HepG2 (cell line): ENCODE measurements around the gene BHLHE23. TPM values are rescaled to one million over a fixed set of nuclear protein-coding genes. Genes with fewer than 3 reads are reported as not detected.

ENCODE experiments used
- GLI4 ChIP-seq: sonication (generic); formaldehyde crosslinking; IDR thresholded peaks from 2 replicates; pipeline ENCODE4 v1.5.1; 2020; ENCODE audit warnings: missing genetic modification reagents, mild to moderate bottlenecking, moderate library complexity, borderline replicate concordance
- JUNB ChIP-seq: sonication (generic); formaldehyde crosslinking; IDR thresholded peaks from 2 replicates; pipeline ENCODE4 v1.8.0; 2022; ENCODE audit warnings: missing genetic modification reagents, mild to moderate bottlenecking, borderline replicate concordance
- MBNL3 ChIP-seq: fragments of 250-450 bp; sonication (Bioruptor Pico); conservative IDR thresholded peaks from 2 replicates; pipeline ENCODE4 v1.8.0; 2022; ENCODE audit warnings: mild to moderate bottlenecking, inconsistent platforms
- NFKBIZ ChIP-seq: IDR thresholded peaks from 2 replicates; pipeline ENCODE4 v1.6.1; 2018; ENCODE audit warnings: missing genetic modification reagents, missing compliant biosample characterization
- NR2F6 ChIP-seq, 2 experiments: IDR thresholded peaks; 2 replicates each; pipeline ENCODE4 v1.6.1; 2016; ENCODE audit warnings: antibody characterized with exemption in 1 of 2, mild to moderate bottlenecking in 1 of 2
- TBX3 ChIP-seq: fragments of 450-650 bp; IDR thresholded peaks from 2 replicates; pipeline ENCODE4 v1.6.1; 2017; ENCODE audit warnings: antibody characterized with exemption, mild to moderate bottlenecking, inconsistent platforms, borderline replicate concordance
- ZFP62 ChIP-seq: sonication (generic); formaldehyde crosslinking; IDR thresholded peaks from 2 replicates; pipeline ENCODE4 v1.4.0; 2020; ENCODE audit warnings: missing genetic modification reagents
- ZNF292 ChIP-seq: sonication (generic); formaldehyde crosslinking; IDR thresholded peaks from 2 replicates; pipeline ENCODE4 v1.8.1; 2022; ENCODE audit warnings: mild to moderate bottlenecking, low read depth, missing genetic modification reagents, borderline replicate concordance
- ZNF44 ChIP-seq: sonication (generic); formaldehyde crosslinking; IDR thresholded peaks from 2 replicates; pipeline ENCODE4 v1.5.1; 2020; ENCODE audit warnings: mild to moderate bottlenecking, missing genetic modification reagents
- ZNF530 ChIP-seq: sonication (generic); formaldehyde crosslinking; IDR thresholded peaks from 2 replicates; pipeline ENCODE4 v1.5.0; 2020; ENCODE audit warnings: low read depth, mild to moderate bottlenecking, missing genetic modification reagents
- ZNF543 ChIP-seq: sonication (generic); formaldehyde crosslinking; IDR thresholded peaks from 2 replicates; pipeline ENCODE4 v1.4.0; 2020; ENCODE audit warnings: mild to moderate bottlenecking, missing genetic modification reagents
- ZNF720 ChIP-seq: sonication (generic); formaldehyde crosslinking; IDR thresholded peaks from 2 replicates; pipeline ENCODE4 v1.4.0; 2020; ENCODE audit warnings: missing genetic modification reagents
- ZNF790 ChIP-seq: sonication (generic); formaldehyde crosslinking; IDR thresholded peaks from 2 replicates; pipeline ENCODE4 v1.8.0; 2022; ENCODE audit warnings: missing genetic modification reagents, mild to moderate bottlenecking, borderline replicate concordance
- ZNF883 ChIP-seq: sonication (generic); formaldehyde crosslinking; IDR thresholded peaks from 2 replicates; pipeline ENCODE4 v1.5.1; 2020; ENCODE audit warnings: mild to moderate bottlenecking, missing genetic modification reagents; ENCODE audit errors: not compliant biosample characterization
- polyA plus RNA-seq, 8 experiments: library from polyadenylated mRNA; depleted of rRNA in 3 of 8; stranded (reverse) in 7 of 8; unstranded in 1 of 8; fragments of >200 nt; fragmentation: Illumina TruSeq in 4 of 8; extraction: Trizol in 4 of 8; gene quantifications; 2 replicates each; pipeline versions ENCODE4 v1.2.1 to v1.2.3, GENCODE V29; 2011 to 2016; ENCODE audit warnings: low read depth in 4 of 8, missing spikeins in 1 of 8, mixed read lengths in 1 of 8; ENCODE audit not compliant: insufficient read depth in 1 of 8
- total RNA-seq, 5 experiments: library from RNA; depleted of rRNA; stranded (reverse); fragments of >200 nt; fragmentation: Illumina TruSeq; extraction: Trizol; gene quantifications; 2 replicates each; pipeline ENCODE4 v1.2.3, GENCODE V29; 2016; ENCODE audit warnings: low read depth in 1 of 5
- TF ChIP-seq, protein P1 (sequence below): fragments of 450-650 bp; IDR thresholded peaks from 2 replicates; pipeline ENCODE4 v1.6.1; 2017; ENCODE audit warnings: mild to moderate bottlenecking
- TF ChIP-seq, protein P2 (sequence below): sonication (generic); formaldehyde crosslinking; IDR thresholded peaks from 2 replicates; pipeline ENCODE4 v1.5.0; 2020; ENCODE audit warnings: missing genetic modification reagents
- TF ChIP-seq, protein P3 (sequence below): fragments of 450-650 bp; IDR thresholded peaks from 2 replicates; pipeline ENCODE4 v1.6.1; 2017
- TF ChIP-seq, protein P4 (sequence below): sonication (generic); formaldehyde crosslinking; IDR thresholded peaks from 2 replicates; pipeline ENCODE4 v1.4.0; 2020; ENCODE audit warnings: missing genetic modification reagents
- TF ChIP-seq, protein P5 (sequence below): sonication (generic); formaldehyde crosslinking; IDR thresholded peaks from 2 replicates; pipeline ENCODE4 v1.5.0; 2020; ENCODE audit warnings: mild to moderate bottlenecking, missing genetic modification reagents, moderate library complexity

The BHLHE23 gene
- total and polyA plus RNA-seq, 2 of the 13 experiments (the other 11 are each of a cell fraction or from before 2014, with no cell fraction given), result not detected

DNA sequence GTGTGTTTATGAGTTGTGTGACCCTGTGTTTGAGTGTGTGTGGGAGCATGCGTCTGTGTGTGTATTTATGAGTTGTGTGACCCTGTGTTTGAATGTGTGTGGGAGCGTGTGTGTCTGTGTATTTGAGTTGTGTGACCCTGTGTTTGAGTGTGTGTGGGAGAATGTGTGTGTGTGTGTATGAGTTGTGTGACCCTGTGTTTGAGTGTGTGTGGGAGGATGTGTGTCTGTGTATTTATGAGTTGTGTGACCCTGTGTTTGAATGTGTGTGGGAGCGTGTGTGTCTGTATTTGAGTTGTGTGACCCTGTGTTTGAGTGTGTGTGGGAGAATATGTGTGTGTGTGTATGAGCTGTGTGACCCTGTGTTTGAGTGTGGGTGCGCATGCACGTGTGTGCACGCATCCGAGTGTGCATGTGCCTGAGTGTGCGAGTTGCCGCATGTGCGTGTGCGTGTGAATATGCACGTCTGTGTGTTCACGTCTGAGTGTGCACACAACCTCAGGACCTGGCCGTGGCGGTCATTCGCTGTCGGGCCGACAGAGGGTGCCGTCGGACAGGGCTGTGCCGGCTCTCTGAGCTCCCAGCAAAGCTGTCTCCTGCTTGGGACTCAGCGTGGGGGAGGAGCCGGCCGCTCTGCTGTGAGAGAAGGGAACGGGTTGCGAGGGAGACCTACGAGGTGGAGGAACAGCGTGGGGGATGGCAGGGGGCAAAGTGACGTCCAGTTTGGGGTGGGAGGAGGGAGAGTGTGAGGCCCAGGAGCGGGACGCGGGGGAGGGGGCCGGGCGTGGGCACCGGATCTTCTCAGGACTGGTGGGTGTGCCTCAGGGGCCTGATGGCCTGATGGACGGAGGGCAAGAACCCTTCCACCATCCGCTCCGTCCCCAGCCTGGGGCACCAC is 34.6 kb downstream of the BHLHE23 start (continued):
- TF ChIP-seq, protein P1, sequence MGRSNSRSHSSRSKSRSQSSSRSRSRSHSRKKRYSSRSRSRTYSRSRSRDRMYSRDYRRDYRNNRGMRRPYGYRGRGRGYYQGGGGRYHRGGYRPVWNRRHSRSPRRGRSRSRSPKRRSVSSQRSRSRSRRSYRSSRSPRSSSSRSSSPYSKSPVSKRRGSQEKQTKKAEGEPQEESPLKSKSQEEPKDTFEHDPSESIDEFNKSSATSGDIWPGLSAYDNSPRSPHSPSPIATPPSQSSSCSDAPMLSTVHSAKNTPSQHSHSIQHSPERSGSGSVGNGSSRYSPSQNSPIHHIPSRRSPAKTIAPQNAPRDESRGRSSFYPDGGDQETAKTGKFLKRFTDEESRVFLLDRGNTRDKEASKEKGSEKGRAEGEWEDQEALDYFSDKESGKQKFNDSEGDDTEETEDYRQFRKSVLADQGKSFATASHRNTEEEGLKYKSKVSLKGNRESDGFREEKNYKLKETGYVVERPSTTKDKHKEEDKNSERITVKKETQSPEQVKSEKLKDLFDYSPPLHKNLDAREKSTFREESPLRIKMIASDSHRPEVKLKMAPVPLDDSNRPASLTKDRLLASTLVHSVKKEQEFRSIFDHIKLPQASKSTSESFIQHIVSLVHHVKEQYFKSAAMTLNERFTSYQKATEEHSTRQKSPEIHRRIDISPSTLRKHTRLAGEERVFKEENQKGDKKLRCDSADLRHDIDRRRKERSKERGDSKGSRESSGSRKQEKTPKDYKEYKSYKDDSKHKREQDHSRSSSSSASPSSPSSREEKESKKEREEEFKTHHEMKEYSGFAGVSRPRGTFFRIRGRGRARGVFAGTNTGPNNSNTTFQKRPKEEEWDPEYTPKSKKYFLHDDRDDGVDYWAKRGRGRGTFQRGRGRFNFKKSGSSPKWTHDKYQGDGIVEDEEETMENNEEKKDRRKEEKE, result no peak
- TF ChIP-seq ZNF292 (CRISPR knock-in tag) (peak; percentile 55; the same call in 1 of the 2 replicates), JUNB (peak; percentile 26; the same call in 1 of the 2 replicates), ZNF530 (CRISPR knock-in tag) (no peak), ZNF883 (CRISPR knock-in tag) (no peak), NR2F6 (IDR thresholded peaks at IDR 0.05) (no peak), NR2F6 (CRISPR knock-in tag; IDR thresholded peaks at IDR 0.05) (no peak; the same call in 1 of the 2 replicates), GLI4 (CRISPR knock-in tag) (no peak), ZNF790 (CRISPR knock-in tag) (no peak), TBX3 (no peak), ZNF543 (CRISPR knock-in tag) (no peak; the same call in 1 of the 2 replicates), NFKBIZ (CRISPR knock-in tag) (no peak), ZNF44 (CRISPR knock-in tag) (no peak), ZNF720 (CRISPR knock-in tag) (no peak), MBNL3 (no peak), ZFP62 (CRISPR knock-in tag) (no peak)
- TF ChIP-seq, protein P2, sequence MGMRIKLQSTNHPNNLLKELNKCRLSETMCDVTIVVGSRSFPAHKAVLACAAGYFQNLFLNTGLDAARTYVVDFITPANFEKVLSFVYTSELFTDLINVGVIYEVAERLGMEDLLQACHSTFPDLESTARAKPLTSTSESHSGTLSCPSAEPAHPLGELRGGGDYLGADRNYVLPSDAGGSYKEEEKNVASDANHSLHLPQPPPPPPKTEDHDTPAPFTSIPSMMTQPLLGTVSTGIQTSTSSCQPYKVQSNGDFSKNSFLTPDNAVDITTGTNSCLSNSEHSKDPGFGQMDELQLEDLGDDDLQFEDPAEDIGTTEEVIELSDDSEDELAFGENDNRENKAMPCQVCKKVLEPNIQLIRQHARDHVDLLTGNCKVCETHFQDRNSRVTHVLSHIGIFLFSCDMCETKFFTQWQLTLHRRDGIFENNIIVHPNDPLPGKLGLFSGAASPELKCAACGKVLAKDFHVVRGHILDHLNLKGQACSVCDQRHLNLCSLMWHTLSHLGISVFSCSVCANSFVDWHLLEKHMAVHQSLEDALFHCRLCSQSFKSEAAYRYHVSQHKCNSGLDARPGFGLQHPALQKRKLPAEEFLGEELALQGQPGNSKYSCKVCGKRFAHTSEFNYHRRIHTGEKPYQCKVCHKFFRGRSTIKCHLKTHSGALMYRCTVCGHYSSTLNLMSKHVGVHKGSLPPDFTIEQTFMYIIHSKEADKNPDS (CRISPR knock-in tag), result no peak; the same call in 1 of the 2 replicates
- TF ChIP-seq, protein P3, sequence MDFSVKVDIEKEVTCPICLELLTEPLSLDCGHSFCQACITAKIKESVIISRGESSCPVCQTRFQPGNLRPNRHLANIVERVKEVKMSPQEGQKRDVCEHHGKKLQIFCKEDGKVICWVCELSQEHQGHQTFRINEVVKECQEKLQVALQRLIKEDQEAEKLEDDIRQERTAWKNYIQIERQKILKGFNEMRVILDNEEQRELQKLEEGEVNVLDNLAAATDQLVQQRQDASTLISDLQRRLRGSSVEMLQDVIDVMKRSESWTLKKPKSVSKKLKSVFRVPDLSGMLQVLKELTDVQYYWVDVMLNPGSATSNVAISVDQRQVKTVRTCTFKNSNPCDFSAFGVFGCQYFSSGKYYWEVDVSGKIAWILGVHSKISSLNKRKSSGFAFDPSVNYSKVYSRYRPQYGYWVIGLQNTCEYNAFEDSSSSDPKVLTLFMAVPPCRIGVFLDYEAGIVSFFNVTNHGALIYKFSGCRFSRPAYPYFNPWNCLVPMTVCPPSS, result no peak
- TF ChIP-seq, protein P4, sequence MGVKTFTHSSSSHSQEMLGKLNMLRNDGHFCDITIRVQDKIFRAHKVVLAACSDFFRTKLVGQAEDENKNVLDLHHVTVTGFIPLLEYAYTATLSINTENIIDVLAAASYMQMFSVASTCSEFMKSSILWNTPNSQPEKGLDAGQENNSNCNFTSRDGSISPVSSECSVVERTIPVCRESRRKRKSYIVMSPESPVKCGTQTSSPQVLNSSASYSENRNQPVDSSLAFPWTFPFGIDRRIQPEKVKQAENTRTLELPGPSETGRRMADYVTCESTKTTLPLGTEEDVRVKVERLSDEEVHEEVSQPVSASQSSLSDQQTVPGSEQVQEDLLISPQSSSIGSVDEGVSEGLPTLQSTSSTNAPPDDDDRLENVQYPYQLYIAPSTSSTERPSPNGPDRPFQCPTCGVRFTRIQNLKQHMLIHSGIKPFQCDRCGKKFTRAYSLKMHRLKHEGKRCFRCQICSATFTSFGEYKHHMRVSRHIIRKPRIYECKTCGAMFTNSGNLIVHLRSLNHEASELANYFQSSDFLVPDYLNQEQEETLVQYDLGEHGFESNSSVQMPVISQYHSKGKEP (CRISPR knock-in tag), result no peak; the same call in 1 of the 2 replicates
- TF ChIP-seq, protein P5, sequence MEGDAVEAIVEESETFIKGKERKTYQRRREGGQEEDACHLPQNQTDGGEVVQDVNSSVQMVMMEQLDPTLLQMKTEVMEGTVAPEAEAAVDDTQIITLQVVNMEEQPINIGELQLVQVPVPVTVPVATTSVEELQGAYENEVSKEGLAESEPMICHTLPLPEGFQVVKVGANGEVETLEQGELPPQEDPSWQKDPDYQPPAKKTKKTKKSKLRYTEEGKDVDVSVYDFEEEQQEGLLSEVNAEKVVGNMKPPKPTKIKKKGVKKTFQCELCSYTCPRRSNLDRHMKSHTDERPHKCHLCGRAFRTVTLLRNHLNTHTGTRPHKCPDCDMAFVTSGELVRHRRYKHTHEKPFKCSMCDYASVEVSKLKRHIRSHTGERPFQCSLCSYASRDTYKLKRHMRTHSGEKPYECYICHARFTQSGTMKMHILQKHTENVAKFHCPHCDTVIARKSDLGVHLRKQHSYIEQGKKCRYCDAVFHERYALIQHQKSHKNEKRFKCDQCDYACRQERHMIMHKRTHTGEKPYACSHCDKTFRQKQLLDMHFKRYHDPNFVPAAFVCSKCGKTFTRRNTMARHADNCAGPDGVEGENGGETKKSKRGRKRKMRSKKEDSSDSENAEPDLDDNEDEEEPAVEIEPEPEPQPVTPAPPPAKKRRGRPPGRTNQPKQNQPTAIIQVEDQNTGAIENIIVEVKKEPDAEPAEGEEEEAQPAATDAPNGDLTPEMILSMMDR, result peak; percentile 100
